Keratinocyte (primary cell): Measurements from ENCODE around the gene GJA9. TPM values are rescaled to one million over a fixed set of nuclear protein-coding genes. Genes with fewer than 3 reads are reported as not detected.

Experiments used
- DNase-seq: peaks from one replicate; pipeline ENCODE4 v3.0.0-alpha.2; 2011; ENCODE audit warnings: low read depth, missing footprints, low spot score
- FAIRE-seq: peaks from 2 replicates; lab custom pipeline; 2011; peaks lifted over from hg19 to GRCh38; lab: Jason Lieb, UNC
- H2AFZ ChIP-seq: 2 replicates; pipeline ENCODE4 v1.6.0; 2012; ENCODE audit warnings: low read length, control low read depth, inconsistent platforms; ENCODE audit not compliant: control insufficient read depth
- H3K27ac ChIP-seq: 2 replicates; pipeline ENCODE4 v1.5.1; 2011; ENCODE audit warnings: low read length; ENCODE audit not compliant: control insufficient read depth, insufficient read depth
- H3K27me3 ChIP-seq: 3 replicates; pipeline ENCODE4 v1.6.0; 2011; ENCODE audit warnings: low read length; ENCODE audit not compliant: control insufficient read depth, insufficient read depth; ENCODE audit errors: extremely low read depth
- H3K36me3 ChIP-seq, 2 experiments: 2 replicates in 1 of 2; 3 replicates in 1 of 2; pipeline ENCODE4 v1.5.1; 2011; ENCODE audit warnings: low read length in 2 of 2, mild to moderate bottlenecking in 1 of 2; ENCODE audit not compliant: control insufficient read depth in 2 of 2, insufficient read depth in 2 of 2; ENCODE audit errors: extremely low read depth in 1 of 2
- H3K4me1 ChIP-seq: 3 replicates; pipeline ENCODE4 v1.5.1; 2011; ENCODE audit warnings: low read length; ENCODE audit not compliant: control insufficient read depth, insufficient read depth; ENCODE audit errors: extremely low read depth
- H3K4me2 ChIP-seq: 3 replicates; pipeline ENCODE4 v1.6.0; 2011; ENCODE audit warnings: low read depth, low read length; ENCODE audit not compliant: control insufficient read depth, insufficient read depth; ENCODE audit errors: extremely low read depth
- H3K4me3 ChIP-seq, 3 experiments: fragments of 200-600 bp in 1 of 3; sonication (generic) in 1 of 3; 2 replicates in 2 of 3; 3 replicates in 1 of 3; pipeline ENCODE4 v1.5.1; 2011 to 2016; ENCODE audit warnings: low read length in 3 of 3, mild to moderate bottlenecking in 3 of 3, control low read depth in 2 of 3, inconsistent platforms in 1 of 3, low read depth in 1 of 3, mixed read lengths in 1 of 3, mixed run types in 1 of 3, moderate library complexity in 1 of 3; ENCODE audit not compliant: control insufficient read depth in 2 of 3, insufficient read depth in 2 of 3; ENCODE audit errors: extremely low read depth in 1 of 3
- H3K79me2 ChIP-seq: 2 replicates; pipeline ENCODE4 v1.6.0; 2012; ENCODE audit warnings: low read length; ENCODE audit not compliant: control insufficient read depth, insufficient read depth
- H3K9ac ChIP-seq: 3 replicates; pipeline ENCODE4 v1.6.0; 2011; ENCODE audit warnings: low read length; ENCODE audit not compliant: control insufficient read depth, insufficient read depth; ENCODE audit errors: extremely low read depth
- H3K9me1 ChIP-seq: 3 replicates; pipeline ENCODE4 v1.6.0; 2011; ENCODE audit warnings: low read length; ENCODE audit not compliant: control insufficient read depth, insufficient read depth; ENCODE audit errors: extremely low read depth
- H3K9me3 ChIP-seq: 2 replicates; pipeline ENCODE4 v1.5.1; 2012; ENCODE audit warnings: low read depth, low read length; ENCODE audit not compliant: control insufficient read depth
- H4K20me1 ChIP-seq: 3 replicates; pipeline ENCODE4 v1.6.0; 2011; ENCODE audit warnings: low read length; ENCODE audit not compliant: control insufficient read depth, insufficient read depth; ENCODE audit errors: extremely low read depth
- CTCF ChIP-seq, 3 experiments: IDR thresholded peaks in 1 of 3; conservative IDR thresholded peaks in 1 of 3; optimal IDR thresholded peaks in 1 of 3; 2 replicates in 2 of 3; 3 replicates in 1 of 3; pipeline versions ENCODE3 to v1.5.1; 2011; ENCODE audit warnings: low read length in 3 of 3, mild to moderate bottlenecking in 3 of 3, moderate library complexity in 2 of 3, control low read depth in 1 of 3, inconsistent platforms in 1 of 3; ENCODE audit not compliant: insufficient read depth in 2 of 3; ENCODE audit errors: extremely low read depth in 1 of 3
- EZH2 ChIP-seq: IDR thresholded peaks from one replicate; pipeline ENCODE4 v1.6.1; 2012; ENCODE audit warnings: inconsistent platforms, mild to moderate bottlenecking, low read length, moderate library complexity
- dilution Hi-C: fragments of 300-500 bp; cut with MboI; formaldehyde crosslinking; loops from one replicate; pipeline ENCODE4 v1.7.0; 2020; ENCODE audit warnings: low sequenced_read_pairs; ENCODE audit not compliant: extremely low pct_ligation_motif_present
- polyA plus RNA-seq, 5 experiments: library from polyadenylated mRNA; depleted of rRNA in 3 of 5; stranded (reverse) in 3 of 5; stranded (forward) in 1 of 5; unstranded in 1 of 5; fragments of >200 nt; gene quantifications; 1 replicate in 1 of 5; 2 replicates in 3 of 5; 3 replicates in 1 of 5; pipeline versions ENCODE4 v1.2.1 to v1.2.3, GENCODE V29; 2011 to 2012; ENCODE audit warnings: missing spikeins in 2 of 5, low read depth in 1 of 5, low replicate concordance in 1 of 5

The GJA9 gene
- polyA plus RNA-seq, 1 donor (not counting 4 experiments of a cell fraction or from before 2014, with no cell fraction given): 0.38 TPM

GRCh38 chr1:38917772-38918171 lies 36.4 kb upstream of the GJA9 start:
- H3K4me3 ChIP-seq: no peak overlapping the region
- no peak for DNase-seq
- H3K9me3 ChIP-seq: no peaks in the 10 kb centered on the region
- no peak overlapping the region for H3K4me2 ChIP-seq
- no peaks in the 10 kb centered on the region for H3K27me3 ChIP-seq
- no peaks in the 10 kb centered on the region for H4K20me1 ChIP-seq
- TF ChIP-seq CTCF (optimal IDR thresholded peaks at IDR 0.05 in 1 of 3, IDR thresholded peaks at IDR 0.05 in 1 of 3, conservative IDR thresholded peaks at IDR 0.05 in 1 of 3; ENCODE audit: extremely low read depth in 1 of 3, insufficient read depth in 2 of 3, low read length in 3 of 3): no peak
- dilution Hi-C loops: no loop called here
- no peak for FAIRE-seq
- no peak overlapping the region for H3K27ac ChIP-seq
- no peaks in the 10 kb centered on the region for H3K4me1 ChIP-seq
- H3K36me3 ChIP-seq: peaks cover 0 to 5% of the 10 kb centered on the region in 2 experiments
- H3K9ac ChIP-seq: no peak overlapping the region
- H3K79me2 ChIP-seq: no peaks in the 10 kb centered on the region
- H3K9me1 ChIP-seq: no peaks in the 10 kb centered on the region
- H2AFZ ChIP-seq: no peak overlapping the region

GRCh38 chr1:38917337-38917736 lies 36.0 kb upstream of the GJA9 start:
- H4K20me1 ChIP-seq: no peaks in the 10 kb centered on the region
- H3K36me3 ChIP-seq: peaks cover 0 to 5% of the 10 kb centered on the region in 2 experiments
- DNase-seq (no peak), FAIRE-seq (no peak)
- H2AFZ ChIP-seq: no peak overlapping the region
- dilution Hi-C loops: no loop called here
- no peak overlapping the region for H3K9ac ChIP-seq
- no peak overlapping the region for H3K4me3 ChIP-seq
- no peaks in the 10 kb centered on the region for H3K27me3 ChIP-seq
- TF ChIP-seq EZH2 (no peak), CTCF (optimal IDR thresholded peaks at IDR 0.05 in 1 of 3, IDR thresholded peaks at IDR 0.05 in 1 of 3, conservative IDR thresholded peaks at IDR 0.05 in 1 of 3; ENCODE audit: extremely low read depth in 1 of 3, insufficient read depth in 2 of 3, low read length in 3 of 3) (no peak)
- no peaks in the 10 kb centered on the region for H3K79me2 ChIP-seq
- no peak overlapping the region for H3K4me2 ChIP-seq
- H3K9me3 ChIP-seq: no peaks in the 10 kb centered on the region
- H3K9me1 ChIP-seq: no peaks in the 10 kb centered on the region
- no peak overlapping the region for H3K27ac ChIP-seq
- no peaks in the 10 kb centered on the region for H3K4me1 ChIP-seq
